K562 treated with DMSO at 1 percent for 4 hours (cell line): Measurements from ENCODE around the gene TMCO4. TPM values are rescaled to one million over a fixed set of nuclear protein-coding genes. Genes with fewer than 3 reads are reported as not detected.

ENCODE experiments used
- total RNA-seq: library from RNA; unstranded; fragments of 300-600 nt; gene quantifications from 2 replicates; pipeline ENCODE4 v1.2.3, GENCODE V29; 2022; ENCODE audit not compliant: insufficient read depth

The TMCO4 gene
- 2.8 and 3.5 TPM in 2 replicates for total RNA-seq

GRCh38 chr1:19799230-19800075, at the start of gene TMCO4:
Gene TMCO4 (minus strand): TSS chr1:19799916. CDS start chr1:19780758, 19,158 bp downstream.

DNA sequence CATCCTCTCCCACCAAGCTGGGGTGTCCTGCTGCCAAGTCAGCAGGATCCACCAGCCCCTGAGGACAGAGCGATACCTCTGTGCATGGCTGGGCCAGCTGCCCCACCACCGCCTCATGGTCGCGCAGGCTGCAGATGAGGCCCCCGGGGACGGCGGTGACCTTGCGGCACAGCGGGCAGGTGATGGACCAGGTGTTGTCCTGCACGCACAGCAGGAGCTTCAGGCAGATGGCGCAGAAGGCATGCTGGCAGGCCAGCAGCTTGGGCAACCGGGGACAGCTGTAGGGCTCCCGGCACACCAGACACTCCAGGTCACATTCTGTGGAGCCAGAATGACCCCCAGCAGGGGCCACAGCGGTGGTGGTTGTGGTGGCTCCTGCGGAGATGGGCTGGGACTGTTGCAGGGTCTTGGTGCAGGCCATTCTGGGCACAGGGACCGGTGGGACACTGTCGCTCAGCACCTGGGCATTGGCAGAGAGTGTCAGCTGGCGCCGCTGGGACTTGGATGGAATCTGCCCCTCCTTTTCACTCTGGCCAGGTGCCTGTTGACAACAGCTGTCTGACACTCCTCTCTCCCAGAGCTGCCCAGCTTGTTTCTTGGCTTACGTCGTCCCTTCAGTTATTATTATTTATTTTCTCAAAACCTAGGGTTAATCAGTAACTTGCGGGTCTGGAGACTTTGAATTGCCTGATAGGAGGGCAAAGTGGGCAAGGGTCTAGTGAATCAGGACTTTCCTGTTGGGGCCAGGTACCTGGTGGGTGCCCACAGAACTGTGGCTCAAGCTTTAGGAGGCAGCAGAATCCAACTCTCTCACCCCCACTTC, 15.2 kb upstream of the TMCO4 start, which contains the start of gene RNF186:
Gene RNF186 (minus strand): TSS at position 603 of the 823 bp plus-strand sequence. CDS start 182 bp downstream, at position 421.

GRCh38 chr1:19664453-19665185, 135.1 kb downstream of the TMCO4 start, which contains the start of gene HTR6:
Gene HTR6 (plus strand): TSS chr1:19664875. CDS start chr1:19665754, 879 bp downstream.

GRCh38 chr1:19643602-19644394, 155.9 kb downstream of the TMCO4 start, which contains the start of gene NBL1:
Gene NBL1 (plus strand): TSS chr1:19644311. CDS start chr1:19655031, 10,720 bp downstream.

Other genes with a start within 250 kb of the TMCO4 start
- 0.75 TPM in 1 of 2 replicates, not detected in the other for gene NBL1, start 155.6 kb downstream of the TMCO4 start, total RNA-seq
- not detected in 2 replicates for gene HTR6, start 135.0 kb downstream of the TMCO4 start, total RNA-seq
- not detected in 2 replicates for gene RNF186, start 15.4 kb upstream of the TMCO4 start, total RNA-seq
- gene OTUD3, start 82.5 kb upstream of the TMCO4 start, total RNA-seq = 4.3 and 6.6 TPM in 2 replicates
- gene PLA2G2E, start 123.7 kb upstream of the TMCO4 start, total RNA-seq = not detected in 2 replicates
- gene PLA2G2A, start 179.7 kb upstream of the TMCO4 start, total RNA-seq = not detected in 2 replicates